HG03521 (cell line): ENCODE data around the gene LIMS1.

Experiments
- ATAC-seq: cut with Tn5 transposase; IDR thresholded peaks from one replicate; pipeline ENCODE4 v1.9.1; 2021; ENCODE audit warnings: mild to moderate bottlenecking, moderate library complexity; ENCODE audit not compliant: unreplicated experiment

LIMS1 gene

GRCh38 chr2:108612514-108613183 lies 78.4 kb downstream of the LIMS1 start:
- ATAC-seq, result peak; percentile 72

DNA sequence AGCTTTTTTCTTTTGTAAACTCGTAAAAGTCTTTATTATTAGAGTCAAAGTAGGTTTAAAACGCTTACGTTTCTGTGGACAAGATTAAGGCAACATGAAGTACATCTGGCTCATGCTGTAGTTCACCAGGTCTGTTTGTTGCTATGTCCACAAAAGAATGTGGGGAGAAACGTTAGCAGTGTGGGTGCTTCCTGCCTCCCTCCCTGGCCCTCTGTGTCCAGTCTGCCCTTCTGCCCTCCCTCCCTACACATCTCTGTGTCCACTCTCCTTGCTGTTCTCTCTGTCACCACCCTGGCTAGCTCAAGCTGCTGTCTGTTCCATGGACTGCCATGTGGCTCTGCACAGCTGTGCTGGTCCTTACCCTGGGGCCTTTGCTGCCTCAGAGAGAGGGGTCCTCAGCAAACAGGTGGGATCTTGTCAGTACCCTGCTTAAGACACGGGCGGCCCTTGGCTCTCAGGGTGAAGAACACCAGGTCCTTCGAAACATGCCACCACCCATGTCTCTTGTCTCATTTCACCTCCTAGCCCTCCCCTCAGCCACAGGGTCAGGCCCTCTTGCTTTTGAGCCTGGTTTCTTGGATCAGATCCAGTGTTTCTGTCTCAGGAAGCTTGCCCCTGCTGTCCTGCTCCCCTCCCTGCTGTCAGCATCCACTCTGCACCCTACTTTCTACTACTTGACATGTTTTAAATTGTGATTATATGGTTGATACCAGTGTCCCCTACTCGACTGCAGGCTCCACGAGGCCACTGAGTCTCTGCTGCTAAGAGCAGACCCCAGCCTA lies 79.2 kb downstream of the LIMS1 start:
- no peak for ATAC-seq

DNA sequence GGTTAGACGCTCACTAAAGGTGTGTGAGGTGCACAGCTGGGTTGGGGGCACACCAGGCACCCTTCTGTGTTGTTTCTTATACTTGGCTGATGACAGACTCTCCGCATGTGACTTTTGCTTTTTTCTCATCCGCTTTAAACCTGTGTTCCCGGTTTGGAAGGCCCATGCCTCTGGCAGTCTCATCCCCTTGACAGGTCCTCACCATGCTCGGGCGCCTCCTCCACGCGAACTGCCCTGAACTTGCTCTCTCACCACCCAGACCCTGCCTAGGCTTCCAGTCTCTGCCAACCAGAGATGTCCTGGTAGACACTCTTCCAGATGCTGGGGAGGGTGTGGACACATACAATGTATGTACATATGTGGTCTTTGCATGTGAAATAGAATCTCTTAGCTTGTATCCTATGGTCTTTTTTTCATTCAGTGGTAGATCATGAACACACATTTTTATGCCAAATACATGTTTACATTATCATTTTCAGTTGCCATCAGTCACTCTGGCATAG lies 79.8 kb downstream of the LIMS1 start:
- ATAC-seq, result no peak

GRCh38 chr2:108614659-108615058 lies 80.4 kb downstream of the LIMS1 start:
- no peak for ATAC-seq

DNA sequence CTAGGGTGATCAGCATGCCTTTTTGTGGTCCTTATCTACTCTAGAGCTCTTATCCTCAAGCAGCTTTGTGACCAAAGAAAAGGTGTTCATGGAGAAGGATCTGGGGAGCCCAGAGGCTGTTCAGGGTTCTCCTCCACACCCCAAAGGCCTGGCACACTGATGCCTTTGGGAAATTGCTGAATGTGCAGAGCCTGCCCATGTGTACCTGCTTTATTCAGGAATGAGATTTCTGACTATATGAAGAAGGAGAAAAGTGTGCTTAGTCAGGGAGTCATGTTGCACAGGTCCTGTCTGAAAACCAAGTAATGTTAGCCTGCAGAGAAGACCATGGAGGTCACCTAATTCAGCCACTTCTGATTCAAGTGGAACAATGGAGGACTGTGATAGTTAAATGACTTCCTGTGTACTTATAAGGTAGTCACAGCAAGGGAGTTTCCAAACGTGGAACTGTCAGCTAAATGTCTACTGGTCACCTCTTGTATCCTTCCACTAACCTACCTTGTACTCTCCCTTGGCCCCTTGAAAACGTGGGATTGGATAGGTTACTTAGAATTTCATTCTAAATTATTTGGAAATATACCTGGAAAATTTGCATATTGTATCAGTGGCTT lies 81.3 kb downstream of the LIMS1 start:
- no peak for ATAC-seq

GRCh38 chr2:108616318-108616717 lies 82.0 kb downstream of the LIMS1 start:
- ATAC-seq, result no peak

- no peak for ATAC-seq
Observed at GRCh38 chr2:108616751-108617161, 82.5 kb downstream of the LIMS1 start.

DNA sequence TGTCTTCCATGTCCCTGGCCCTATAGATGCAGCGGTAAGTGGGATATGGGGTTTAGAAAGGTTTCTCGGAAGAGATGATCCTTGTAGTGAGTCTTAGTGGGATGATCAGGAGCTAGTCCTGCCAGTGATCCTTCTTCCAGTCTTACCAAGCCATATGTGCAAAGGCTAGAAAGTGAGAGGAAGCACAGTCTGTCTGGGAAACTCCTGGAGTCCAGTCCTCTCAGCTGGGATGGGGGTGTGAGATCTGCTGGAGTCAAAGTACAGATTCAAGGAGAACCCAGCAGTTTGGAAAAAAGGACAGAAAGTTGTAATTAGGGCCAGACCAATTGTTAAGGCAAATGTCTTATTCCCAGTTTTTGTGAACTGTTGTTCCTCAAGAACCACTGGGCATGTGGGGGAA lies 83.3 kb downstream of the LIMS1 start:
- ATAC-seq, result no peak

GRCh38 chr2:108619925-108620620 lies 85.8 kb downstream of the LIMS1 start:
- ATAC-seq, result no peak

GRCh38 chr2:108620656-108621055 lies 86.4 kb downstream of the LIMS1 start:
- ATAC-seq, result no peak

GRCh38 chr2:108621087-108621559 lies 86.9 kb downstream of the LIMS1 start:
- ATAC-seq, result peak; percentile 98

- no peak for ATAC-seq
Observed at GRCh38 chr2:108621687-108622681, 87.7 kb downstream of the LIMS1 start.

- ATAC-seq, result no peak
Observed at GRCh38 chr2:108623616-108624015, 89.3 kb downstream of the LIMS1 start.

- no peak for ATAC-seq
Observed at GRCh38 chr2:108625186-108625827, 91.0 kb downstream of the LIMS1 start.

DNA sequence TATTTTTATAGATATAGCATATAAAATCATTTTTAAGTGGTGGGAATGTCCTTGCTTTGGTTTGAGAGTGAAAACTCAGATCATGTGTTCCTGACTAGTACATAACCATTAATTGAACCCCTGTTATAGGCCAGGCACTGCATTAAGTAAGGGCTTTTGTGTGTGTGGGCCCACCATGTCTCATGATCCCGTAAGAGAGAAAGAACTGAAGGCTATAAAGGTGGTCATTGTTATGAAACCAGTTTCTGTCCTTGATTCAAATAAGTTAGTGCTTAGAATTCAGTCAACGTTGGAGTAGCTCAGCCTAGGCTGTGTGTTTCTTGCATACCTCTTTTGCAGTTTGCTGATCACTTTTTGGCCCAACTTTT lies 91.5 kb downstream of the LIMS1 start:
- ATAC-seq, result no peak

GRCh38 chr2:108626995-108627394 lies 92.7 kb downstream of the LIMS1 start:
- no peak for ATAC-seq

- ATAC-seq, result no peak
Observed at GRCh38 chr2:108627911-108628567, 93.8 kb downstream of the LIMS1 start.

- ATAC-seq, result no peak
Observed at GRCh38 chr2:108628936-108629335, 94.7 kb downstream of the LIMS1 start.

DNA sequence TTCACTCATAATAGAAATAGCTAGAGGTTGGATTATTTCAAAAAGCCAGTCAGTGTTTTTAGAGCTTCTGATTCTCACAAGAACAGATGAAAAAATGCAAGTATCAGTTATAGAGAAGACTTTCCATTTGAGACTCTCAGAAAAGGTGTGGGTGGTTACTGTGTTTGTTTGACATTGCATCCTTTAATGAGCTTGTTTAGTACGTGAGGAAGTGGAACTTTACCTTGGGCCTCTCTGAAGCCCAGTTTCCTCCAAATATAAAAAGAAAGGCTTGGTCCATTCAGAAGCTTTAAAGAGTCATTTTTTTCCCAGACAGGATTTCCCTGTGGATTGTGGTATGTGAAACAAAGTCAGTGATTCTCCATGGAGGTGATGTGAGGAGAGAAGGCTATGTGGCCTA lies 95.1 kb downstream of the LIMS1 start:
- ATAC-seq, result peak; percentile 70
